Liver (tissue), 9 donors: Measurements from ENCODE around the gene AUNIP. TPM values are rescaled to one million over a fixed set of nuclear protein-coding genes. Genes with fewer than 3 reads are reported as not detected.

Source experiments
- DNase-seq: peaks from one replicate; pipeline ENCODE4 v3.0.0-alpha.2; 2017; ENCODE audit warnings: low spot score
- H3K27ac ChIP-seq, 2 donors: one replicate each; pipeline ENCODE4 v1.7.0; 2013; ENCODE audit warnings: inconsistent platforms in 2 of 2, low read length in 2 of 2, control low read depth in 1 of 2, low read depth in 1 of 2, mild to moderate bottlenecking in 1 of 2
- H3K27me3 ChIP-seq, 4 donors: one replicate each; pipeline versions ENCODE4 v1.6.1 to v1.7.0; 2013; ENCODE audit warnings: low read length in 3 of 4, inconsistent platforms in 1 of 4, mild to moderate bottlenecking in 1 of 4, moderate library complexity in 1 of 4; ENCODE audit not compliant: control insufficient read depth in 4 of 4, insufficient read depth in 4 of 4
- H3K36me3 ChIP-seq, 4 donors: one replicate each; pipeline versions ENCODE4 v1.6.1 to v1.7.0; 2013; ENCODE audit warnings: low read length in 3 of 4, mild to moderate bottlenecking in 3 of 4, low read depth in 1 of 4, moderate library complexity in 1 of 4; ENCODE audit not compliant: control insufficient read depth in 4 of 4, insufficient read depth in 3 of 4
- H3K4me1 ChIP-seq, 4 donors: one replicate each; pipeline versions ENCODE4 v1.6.1 to v1.7.0; 2013; ENCODE audit warnings: low read length in 3 of 4, mild to moderate bottlenecking in 3 of 4, moderate library complexity in 1 of 4; ENCODE audit not compliant: control insufficient read depth in 4 of 4, insufficient read depth in 4 of 4
- H3K4me3 ChIP-seq, 3 donors: one replicate each; pipeline versions ENCODE4 v1.6.1 to v1.7.0; 2013; ENCODE audit warnings: low read length in 3 of 3, control low read depth in 1 of 3, low read depth in 1 of 3, mild to moderate bottlenecking in 1 of 3
- H3K9ac ChIP-seq, 2 donors: one replicate each; pipeline ENCODE4 v1.7.0; 2013; ENCODE audit warnings: low read length in 2 of 2, mild to moderate bottlenecking in 2 of 2, moderate library complexity in 2 of 2, control low read depth in 1 of 2, low read depth in 1 of 2
- H3K9me3 ChIP-seq, 4 donors: one replicate each; pipeline versions ENCODE4 v1.6.1 to v1.7.0; 2013; ENCODE audit warnings: low read length in 3 of 4; ENCODE audit not compliant: control insufficient read depth in 4 of 4
- ATF3 ChIP-seq: IDR thresholded peaks from 2 replicates; pipeline ENCODE4 v1.6.1; 2016; ENCODE audit warnings: antibody characterized with exemption
- EGR1 ChIP-seq, 2 donors: IDR thresholded peaks; 2 replicates each; pipeline ENCODE4 v1.6.1; 2016 to 2018; ENCODE audit warnings: antibody characterized with exemption in 2 of 2, low read depth in 2 of 2
- FOXA1 ChIP-seq: IDR thresholded peaks from 2 replicates; pipeline ENCODE4 v1.6.1; 2016; ENCODE audit warnings: antibody characterized with exemption
- FOXA2 ChIP-seq: IDR thresholded peaks from 2 replicates; pipeline ENCODE4 v1.6.1; 2016; ENCODE audit warnings: antibody characterized with exemption
- GABPA ChIP-seq, 2 donors: IDR thresholded peaks in 1 of 2; conservative IDR thresholded peaks in 1 of 2; 2 replicates each; pipeline ENCODE4 v1.6.1; 2016; ENCODE audit warnings: antibody characterized with exemption in 2 of 2, mild to moderate bottlenecking in 1 of 2, moderate library complexity in 1 of 2
- HNF4A ChIP-seq, 2 donors: conservative IDR thresholded peaks; 2 replicates each; pipeline ENCODE4 v1.6.1; 2016; ENCODE audit warnings: antibody characterized with exemption in 2 of 2, mild to moderate bottlenecking in 2 of 2
- NR2F2 ChIP-seq: IDR thresholded peaks from 2 replicates; pipeline ENCODE4 v1.6.1; 2016; ENCODE audit warnings: antibody characterized with exemption
- RXRA ChIP-seq, 2 donors: IDR thresholded peaks; 2 replicates each; pipeline ENCODE4 v1.6.1; 2017 to 2018; ENCODE audit warnings: antibody characterized with exemption in 2 of 2, mild to moderate bottlenecking in 1 of 2
- SP1 ChIP-seq: IDR thresholded peaks from 2 replicates; pipeline ENCODE4 v1.6.1; 2018; ENCODE audit warnings: antibody characterized with exemption, mild to moderate bottlenecking
- TAF1 ChIP-seq: conservative IDR thresholded peaks from 2 replicates; pipeline ENCODE4 v1.6.1; 2016; ENCODE audit warnings: antibody characterized with exemption, mild to moderate bottlenecking
- WGBS: extraction: QIAGEN DNeasy Blood & Tissue Kit; methylation state at CpG from one replicate; pipeline ENCODE4 v1.1.7; 2013; 5-methylcytosine and 5-hydroxymethylcytosine counted together
- polyA plus RNA-seq, 2 donors: library from polyadenylated mRNA; stranded (reverse) in 1 of 2; unstranded in 1 of 2; fragments of 200-250 nt in 1 of 2; fragments of >200 nt in 1 of 2; fragmentation: Nextera tagmentation in 1 of 2; extraction: Ambion mirVana in 1 of 2; gene quantifications; one replicate each; pipeline versions ENCODE4 v1.2.1 to v1.2.3, GENCODE V29; 2013 to 2015
- total RNA-seq, 2 donors: library from RNA; depleted of rRNA; stranded (reverse); fragments of >200 nt; gene quantifications; one replicate each; pipeline ENCODE4 v1.2.3, GENCODE V29; 2014
- TF ChIP-seq, protein P1 (sequence below): IDR thresholded peaks from 2 replicates; pipeline ENCODE4 v1.6.1; 2016; ENCODE audit warnings: antibody characterized with exemption, mild to moderate bottlenecking
- TF ChIP-seq, protein P2 (sequence below): fragments of 150-350 bp; IDR thresholded peaks from 2 replicates; pipeline ENCODE4 v1.5.1; 2017; ENCODE audit warnings: improper control_type of control experiment, low read depth, low read length; ENCODE audit not compliant: missing input control
- TF ChIP-seq, protein P3 (sequence below): IDR thresholded peaks from 2 replicates; pipeline ENCODE4 v1.6.1; 2016; ENCODE audit warnings: antibody characterized with exemption
- TF ChIP-seq, protein P4 (sequence below): IDR thresholded peaks from 2 replicates; pipeline ENCODE4 v1.6.1; 2016; ENCODE audit warnings: antibody characterized with exemption
- donor health status: healthy.
- donor health status: healthy.
- donor health status: healthy.
- donor health status: healthy.
- donor health status: healthy.

Gene AUNIP
- total and polyA plus RNA-seq, 4 donors = 0.18 to 9.0 (median 0.56) TPM; not detected in 1

DNA sequence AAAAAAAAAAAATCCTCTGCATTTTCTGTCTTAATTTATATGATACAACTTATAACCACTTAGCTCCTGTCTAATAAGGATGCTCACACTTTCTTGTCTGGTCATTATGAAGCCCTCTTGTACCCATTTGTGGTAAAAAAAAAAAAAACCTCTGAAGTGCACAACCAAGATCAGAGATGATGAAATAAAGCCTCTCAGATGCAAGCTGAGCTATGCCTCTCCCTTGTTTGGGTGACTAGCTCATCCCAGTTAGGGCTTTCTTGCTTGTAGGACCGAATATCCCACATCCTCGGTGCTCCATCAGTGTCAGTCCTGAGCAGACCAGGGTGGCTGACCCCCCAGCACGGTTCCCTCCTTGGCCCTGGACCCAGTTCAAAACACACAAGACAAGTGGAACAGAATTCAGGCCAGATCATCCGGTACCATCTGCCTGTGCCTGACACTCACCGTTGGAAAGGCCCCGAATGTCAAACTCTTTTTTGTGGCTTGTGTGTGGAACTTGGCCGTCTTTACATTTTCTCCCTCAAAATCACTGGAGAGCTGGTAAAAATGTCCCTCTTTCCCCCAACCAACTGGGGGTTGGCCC is 65.6 kb downstream of the AUNIP start:
- peaks cover 0 to 7% (median 3%) of the 10 kb centered on the region in 4 donors for H3K4me1 ChIP-seq
- TF ChIP-seq FOXA2 = no peak
- TF ChIP-seq, protein P1, sequence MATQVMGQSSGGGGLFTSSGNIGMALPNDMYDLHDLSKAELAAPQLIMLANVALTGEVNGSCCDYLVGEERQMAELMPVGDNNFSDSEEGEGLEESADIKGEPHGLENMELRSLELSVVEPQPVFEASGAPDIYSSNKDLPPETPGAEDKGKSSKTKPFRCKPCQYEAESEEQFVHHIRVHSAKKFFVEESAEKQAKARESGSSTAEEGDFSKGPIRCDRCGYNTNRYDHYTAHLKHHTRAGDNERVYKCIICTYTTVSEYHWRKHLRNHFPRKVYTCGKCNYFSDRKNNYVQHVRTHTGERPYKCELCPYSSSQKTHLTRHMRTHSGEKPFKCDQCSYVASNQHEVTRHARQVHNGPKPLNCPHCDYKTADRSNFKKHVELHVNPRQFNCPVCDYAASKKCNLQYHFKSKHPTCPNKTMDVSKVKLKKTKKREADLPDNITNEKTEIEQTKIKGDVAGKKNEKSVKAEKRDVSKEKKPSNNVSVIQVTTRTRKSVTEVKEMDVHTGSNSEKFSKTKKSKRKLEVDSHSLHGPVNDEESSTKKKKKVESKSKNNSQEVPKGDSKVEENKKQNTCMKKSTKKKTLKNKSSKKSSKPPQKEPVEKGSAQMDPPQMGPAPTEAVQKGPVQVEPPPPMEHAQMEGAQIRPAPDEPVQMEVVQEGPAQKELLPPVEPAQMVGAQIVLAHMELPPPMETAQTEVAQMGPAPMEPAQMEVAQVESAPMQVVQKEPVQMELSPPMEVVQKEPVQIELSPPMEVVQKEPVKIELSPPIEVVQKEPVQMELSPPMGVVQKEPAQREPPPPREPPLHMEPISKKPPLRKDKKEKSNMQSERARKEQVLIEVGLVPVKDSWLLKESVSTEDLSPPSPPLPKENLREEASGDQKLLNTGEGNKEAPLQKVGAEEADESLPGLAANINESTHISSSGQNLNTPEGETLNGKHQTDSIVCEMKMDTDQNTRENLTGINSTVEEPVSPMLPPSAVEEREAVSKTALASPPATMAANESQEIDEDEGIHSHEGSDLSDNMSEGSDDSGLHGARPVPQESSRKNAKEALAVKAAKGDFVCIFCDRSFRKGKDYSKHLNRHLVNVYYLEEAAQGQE = no peak
- no peak for TF ChIP-seq SP1
- TF ChIP-seq GABPA (IDR thresholded peaks at IDR 0.05 in 1 of 2, conservative IDR thresholded peaks at IDR 0.05 in 1 of 2) = no peak
- TF ChIP-seq RXRA (IDR thresholded peaks at IDR 0.05) = no peak
- TF ChIP-seq EGR1 (IDR thresholded peaks at IDR 0.05; ENCODE audit: low read depth in 2 of 2) = no peak
- TF ChIP-seq, protein P2, sequence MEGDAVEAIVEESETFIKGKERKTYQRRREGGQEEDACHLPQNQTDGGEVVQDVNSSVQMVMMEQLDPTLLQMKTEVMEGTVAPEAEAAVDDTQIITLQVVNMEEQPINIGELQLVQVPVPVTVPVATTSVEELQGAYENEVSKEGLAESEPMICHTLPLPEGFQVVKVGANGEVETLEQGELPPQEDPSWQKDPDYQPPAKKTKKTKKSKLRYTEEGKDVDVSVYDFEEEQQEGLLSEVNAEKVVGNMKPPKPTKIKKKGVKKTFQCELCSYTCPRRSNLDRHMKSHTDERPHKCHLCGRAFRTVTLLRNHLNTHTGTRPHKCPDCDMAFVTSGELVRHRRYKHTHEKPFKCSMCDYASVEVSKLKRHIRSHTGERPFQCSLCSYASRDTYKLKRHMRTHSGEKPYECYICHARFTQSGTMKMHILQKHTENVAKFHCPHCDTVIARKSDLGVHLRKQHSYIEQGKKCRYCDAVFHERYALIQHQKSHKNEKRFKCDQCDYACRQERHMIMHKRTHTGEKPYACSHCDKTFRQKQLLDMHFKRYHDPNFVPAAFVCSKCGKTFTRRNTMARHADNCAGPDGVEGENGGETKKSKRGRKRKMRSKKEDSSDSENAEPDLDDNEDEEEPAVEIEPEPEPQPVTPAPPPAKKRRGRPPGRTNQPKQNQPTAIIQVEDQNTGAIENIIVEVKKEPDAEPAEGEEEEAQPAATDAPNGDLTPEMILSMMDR = no peak
- no peak for TF ChIP-seq TAF1
- TF ChIP-seq, protein P3, sequence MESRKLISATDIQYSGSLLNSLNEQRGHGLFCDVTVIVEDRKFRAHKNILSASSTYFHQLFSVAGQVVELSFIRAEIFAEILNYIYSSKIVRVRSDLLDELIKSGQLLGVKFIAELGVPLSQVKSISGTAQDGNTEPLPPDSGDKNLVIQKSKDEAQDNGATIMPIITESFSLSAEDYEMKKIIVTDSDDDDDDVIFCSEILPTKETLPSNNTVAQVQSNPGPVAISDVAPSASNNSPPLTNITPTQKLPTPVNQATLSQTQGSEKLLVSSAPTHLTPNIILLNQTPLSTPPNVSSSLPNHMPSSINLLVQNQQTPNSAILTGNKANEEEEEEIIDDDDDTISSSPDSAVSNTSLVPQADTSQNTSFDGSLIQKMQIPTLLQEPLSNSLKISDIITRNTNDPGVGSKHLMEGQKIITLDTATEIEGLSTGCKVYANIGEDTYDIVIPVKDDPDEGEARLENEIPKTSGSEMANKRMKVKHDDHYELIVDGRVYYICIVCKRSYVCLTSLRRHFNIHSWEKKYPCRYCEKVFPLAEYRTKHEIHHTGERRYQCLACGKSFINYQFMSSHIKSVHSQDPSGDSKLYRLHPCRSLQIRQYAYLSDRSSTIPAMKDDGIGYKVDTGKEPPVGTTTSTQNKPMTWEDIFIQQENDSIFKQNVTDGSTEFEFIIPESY = no peak
- no peak for TF ChIP-seq ATF3
- TF ChIP-seq HNF4A (conservative IDR thresholded peaks at IDR 0.05) = no peak
- TF ChIP-seq FOXA1 = no peak
- TF ChIP-seq, protein P4, sequence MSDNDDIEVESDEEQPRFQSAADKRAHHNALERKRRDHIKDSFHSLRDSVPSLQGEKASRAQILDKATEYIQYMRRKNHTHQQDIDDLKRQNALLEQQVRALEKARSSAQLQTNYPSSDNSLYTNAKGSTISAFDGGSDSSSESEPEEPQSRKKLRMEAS = no peak
- TF ChIP-seq NR2F2 = no peak
- H3K4me3 ChIP-seq = no peak overlapping the region
- WGBS = 78% methylated on average over 7 of the region's 7 CpGs
- H3K36me3 ChIP-seq = no peaks in the 10 kb centered on the region
- no peaks in the 10 kb centered on the region for H3K9me3 ChIP-seq
- H3K27me3 ChIP-seq = no peaks in the 10 kb centered on the region
- DNase-seq = no peak
- H3K9ac ChIP-seq = no peak overlapping the region
- H3K27ac ChIP-seq = no peak overlapping the region

GRCh38 chr1:25792115-25792514 is 67.1 kb downstream of the AUNIP start:
- TF ChIP-seq, protein P2 = no peak
- TF ChIP-seq, protein P1 = no peak
- no peak for TF ChIP-seq SP1
- Histone ChIP-seq H3K27ac (no peak overlapping the region), H3K36me3 (peaks cover 0 to 2% (median 0%) of the 10 kb centered on the region in 4 donors), H3K4me3 (no peak overlapping the region), H3K27me3 (no peaks in the 10 kb centered on the region), H3K9me3 (no peaks in the 10 kb centered on the region), H3K4me1 (peaks cover 0 to 7% (median 3%) of the 10 kb centered on the region in 4 donors), H3K9ac (no peak overlapping the region)
- 63% methylated on average over 4 of the region's 4 CpGs for WGBS
- DNase-seq = no peak
